Measurements from ENCODE around the gene FAAP20. TPM values are rescaled to one million over a fixed set of nuclear protein-coding genes. Genes with fewer than 3 reads are reported as not detected.

FAAP20 gene
- total and polyA plus RNA-seq, 7 donors, result 17.8 to 48.1 (median 22.1) TPM

DNA sequence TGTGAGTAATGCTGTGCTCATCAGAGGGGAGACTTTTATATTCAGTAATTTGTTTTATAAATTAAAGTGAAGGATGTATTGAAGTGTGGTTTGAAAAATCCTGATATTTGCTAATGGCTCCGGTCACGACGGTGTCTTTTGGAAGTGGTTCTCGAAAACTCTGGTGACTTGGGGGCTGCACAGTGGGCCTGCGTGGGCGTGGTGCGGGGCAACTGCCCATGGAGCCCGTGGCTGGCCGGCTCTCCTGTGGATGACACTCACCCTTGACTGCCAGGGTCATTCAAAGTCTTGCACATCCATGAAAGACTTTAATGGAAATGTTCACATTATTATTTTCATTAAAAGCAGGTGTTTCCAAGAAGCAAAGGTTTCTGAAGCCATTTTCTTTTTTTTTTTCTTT is 7.7 kb downstream of the FAAP20 start:
- WGBS, 3 donors, result 86 to 90% (median 88%) methylated on average over 9 of the region's 9 CpGs
- Histone ChIP-seq H3K27me3 (ENCODE audit: insufficient read depth in 3 of 3, low read length in 2 of 3) (no peaks in the 10 kb centered on the region), H3K9me3 (no peaks in the 10 kb centered on the region), H3K27ac (no peak overlapping the region), H3K36me3 (ENCODE audit: insufficient read depth in 1 of 2, low read depth in 1 of 2) (no peaks in the 10 kb centered on the region), H3K4me1 (peaks cover 17% of the 10 kb centered on the region), H3K4me3 (no peak overlapping the region)
- intact Hi-C loops (cut with DNase I), result loop anchor here in 1 of 2 donors (5.0 kb wide), 1 partner anchor 340 kb away; the partner anchor contains the start of gene PANK4
- TF ChIP-seq, protein P1, sequence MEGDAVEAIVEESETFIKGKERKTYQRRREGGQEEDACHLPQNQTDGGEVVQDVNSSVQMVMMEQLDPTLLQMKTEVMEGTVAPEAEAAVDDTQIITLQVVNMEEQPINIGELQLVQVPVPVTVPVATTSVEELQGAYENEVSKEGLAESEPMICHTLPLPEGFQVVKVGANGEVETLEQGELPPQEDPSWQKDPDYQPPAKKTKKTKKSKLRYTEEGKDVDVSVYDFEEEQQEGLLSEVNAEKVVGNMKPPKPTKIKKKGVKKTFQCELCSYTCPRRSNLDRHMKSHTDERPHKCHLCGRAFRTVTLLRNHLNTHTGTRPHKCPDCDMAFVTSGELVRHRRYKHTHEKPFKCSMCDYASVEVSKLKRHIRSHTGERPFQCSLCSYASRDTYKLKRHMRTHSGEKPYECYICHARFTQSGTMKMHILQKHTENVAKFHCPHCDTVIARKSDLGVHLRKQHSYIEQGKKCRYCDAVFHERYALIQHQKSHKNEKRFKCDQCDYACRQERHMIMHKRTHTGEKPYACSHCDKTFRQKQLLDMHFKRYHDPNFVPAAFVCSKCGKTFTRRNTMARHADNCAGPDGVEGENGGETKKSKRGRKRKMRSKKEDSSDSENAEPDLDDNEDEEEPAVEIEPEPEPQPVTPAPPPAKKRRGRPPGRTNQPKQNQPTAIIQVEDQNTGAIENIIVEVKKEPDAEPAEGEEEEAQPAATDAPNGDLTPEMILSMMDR (IDR thresholded peaks at IDR 0.05), result no peak
- DNase-seq (no peak), ATAC-seq (no peak)

DNA sequence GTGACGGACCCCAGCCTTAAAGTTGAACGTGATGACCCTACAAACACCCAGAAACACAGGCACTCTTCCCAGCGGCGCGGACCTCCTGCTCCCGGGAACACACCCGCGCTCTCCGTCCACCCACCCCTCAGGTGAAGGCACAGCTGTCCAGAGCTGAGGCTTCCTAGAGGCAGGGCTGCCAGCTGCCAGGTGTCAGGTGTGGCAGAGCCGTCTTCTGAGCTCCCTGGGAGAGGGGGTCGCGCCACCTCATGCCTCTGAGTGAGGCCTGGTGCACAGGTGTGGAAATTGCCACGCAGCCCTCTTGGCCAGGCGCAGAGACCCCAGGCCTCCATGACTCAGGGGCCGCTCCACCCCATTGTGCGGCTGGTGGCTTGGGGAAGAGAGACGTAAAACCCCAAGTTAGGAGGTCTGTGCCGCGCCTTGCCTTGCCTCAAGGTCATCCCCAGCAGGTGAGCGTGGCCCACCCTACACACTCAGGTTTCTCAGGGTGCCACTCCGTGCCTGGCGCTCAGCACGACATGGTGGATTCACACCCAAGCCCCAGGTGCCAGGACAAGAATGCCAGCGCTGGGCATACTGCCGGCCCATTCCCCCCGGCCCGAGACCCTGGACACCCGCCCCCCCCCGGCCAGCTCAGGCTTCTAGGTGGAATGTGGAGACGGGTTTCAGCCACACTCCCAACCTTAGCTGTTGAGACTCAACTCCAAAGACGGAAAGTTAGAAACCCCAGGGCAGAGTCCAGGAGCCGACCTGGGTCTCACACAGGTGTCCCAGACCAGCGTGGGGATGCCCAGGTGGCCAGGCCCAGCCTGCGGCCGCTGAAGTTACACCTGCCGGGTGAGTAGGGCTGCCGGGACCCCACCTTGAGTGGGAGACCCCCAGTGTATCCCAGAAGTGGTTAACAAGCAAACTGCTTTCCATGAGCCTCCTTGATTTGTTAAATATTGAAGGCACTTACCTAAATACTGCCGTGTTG is 8.4 kb downstream of the FAAP20 start:
- H3K27me3 ChIP-seq (ENCODE audit: insufficient read depth in 3 of 3, low read length in 2 of 3), result no peaks in the 10 kb centered on the region
- WGBS, 3 donors, result 87 to 92% (median 90%) methylated on average over 37 to 38 of the region's 38 CpGs
- no peak for ATAC-seq

DNA sequence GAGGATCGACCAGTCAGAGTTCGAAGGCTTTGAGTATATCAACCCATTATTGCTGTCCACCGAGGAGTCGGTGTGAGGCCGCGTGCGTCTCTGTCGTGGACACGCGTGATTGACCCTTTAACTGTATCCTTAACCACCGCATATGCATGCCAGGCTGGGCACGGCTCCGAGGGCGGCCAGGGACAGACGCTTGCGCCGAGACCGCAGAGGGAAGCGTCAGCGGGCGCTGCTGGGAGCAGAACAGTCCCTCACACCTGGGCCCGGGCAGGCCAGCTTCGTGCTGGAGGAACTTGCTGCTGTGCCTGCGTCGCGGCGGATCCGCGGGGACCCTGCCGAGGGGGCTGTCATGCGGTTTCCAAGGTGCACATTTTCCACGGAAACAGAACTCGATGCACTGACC is 9.6 kb downstream of the FAAP20 start:
- TF ChIP-seq, protein P1 (IDR thresholded peaks at IDR 0.05), result no peak
- no peaks in the 10 kb centered on the region for H3K9me3 ChIP-seq
- ATAC-seq, result no peak
- intact Hi-C loops (cut with DNase I), result loop anchor here in 1 of 2 donors (5.0 kb wide), 1 partner anchor 342 kb away; the partner anchor contains the start of gene PANK4
- no peaks in the 10 kb centered on the region for H3K27me3 ChIP-seq (ENCODE audit: insufficient read depth in 3 of 3, low read length in 2 of 3)
- H3K4me1 ChIP-seq, result no peaks in the 10 kb centered on the region
- H3K27ac ChIP-seq, result no peak overlapping the region
- WGBS, 3 donors, result 91% methylated on average over 32 to 33 of the region's 33 CpGs
- H3K36me3 ChIP-seq (ENCODE audit: insufficient read depth in 1 of 2, low read depth in 1 of 2), result no peaks in the 10 kb centered on the region
- no peak overlapping the region for H3K4me3 ChIP-seq
- DNase-seq, result no peak

More for the DNA sequence above, 8.4 kb downstream of the FAAP20 start:
- Histone ChIP-seq H3K4me3 (no peak overlapping the region), H3K9me3 (no peaks in the 10 kb centered on the region), H3K27ac (no peak overlapping the region), H3K36me3 (ENCODE audit: insufficient read depth in 1 of 2, low read depth in 1 of 2) (no peaks in the 10 kb centered on the region), H3K4me1 (peaks cover 10% of the 10 kb centered on the region)
- TF ChIP-seq, protein P1 (IDR thresholded peaks at IDR 0.05), result no peak
- no peak for DNase-seq
- intact Hi-C loops (cut with DNase I), result loop anchor here in 1 of 2 donors (5.0 kb wide), 1 partner anchor 341 kb away; the partner anchor contains the start of gene PANK4

DNA sequence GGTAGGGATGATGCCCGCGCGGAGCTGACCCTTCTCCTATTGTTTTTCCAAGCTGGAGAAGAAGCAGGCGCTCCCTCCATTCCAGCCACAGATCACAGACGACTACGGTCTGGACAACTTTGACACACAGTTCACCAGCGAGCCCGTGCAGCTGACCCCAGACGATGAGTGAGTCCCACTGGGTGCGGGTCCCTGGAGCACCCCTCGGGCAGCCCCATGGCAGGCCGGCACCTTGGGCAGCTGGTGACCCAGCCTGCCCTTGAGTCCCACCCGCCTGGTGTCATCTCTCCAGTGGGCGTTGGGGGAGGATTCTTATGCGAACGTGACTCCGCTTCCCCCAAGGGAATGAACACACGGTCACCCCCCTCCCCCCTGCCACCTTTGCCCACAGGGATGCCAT is 10.0 kb downstream of the FAAP20 start:
- DNase-seq (no peak), ATAC-seq (no peak)
- WGBS, 3 donors, result 85 to 87% (median 86%) methylated on average over 16 to 18 of the region's 18 CpGs
- no peaks in the 10 kb centered on the region for H3K27me3 ChIP-seq (ENCODE audit: insufficient read depth in 3 of 3, low read length in 2 of 3)
- no peaks in the 10 kb centered on the region for H3K36me3 ChIP-seq (ENCODE audit: insufficient read depth in 1 of 2, low read depth in 1 of 2)
- no peak overlapping the region for H3K4me3 ChIP-seq
- intact Hi-C loops (cut with DNase I), result no loop called here
- no peaks in the 10 kb centered on the region for H3K9me3 ChIP-seq
- no peak overlapping the region for H3K27ac ChIP-seq
- TF ChIP-seq, protein P1 (IDR thresholded peaks at IDR 0.05), result no peak
- no peaks in the 10 kb centered on the region for H3K4me1 ChIP-seq

Measured in psoas muscle (tissue), 8 donors.